ENCODE results near the gene TEF. TPM values are rescaled to one million over a fixed set of nuclear protein-coding genes. Genes with fewer than 3 reads are reported as not detected.

Gene TEF
- total RNA-seq, 2 experiments from 2014 or later = 1.7 to 1.9 TPM

DNA sequence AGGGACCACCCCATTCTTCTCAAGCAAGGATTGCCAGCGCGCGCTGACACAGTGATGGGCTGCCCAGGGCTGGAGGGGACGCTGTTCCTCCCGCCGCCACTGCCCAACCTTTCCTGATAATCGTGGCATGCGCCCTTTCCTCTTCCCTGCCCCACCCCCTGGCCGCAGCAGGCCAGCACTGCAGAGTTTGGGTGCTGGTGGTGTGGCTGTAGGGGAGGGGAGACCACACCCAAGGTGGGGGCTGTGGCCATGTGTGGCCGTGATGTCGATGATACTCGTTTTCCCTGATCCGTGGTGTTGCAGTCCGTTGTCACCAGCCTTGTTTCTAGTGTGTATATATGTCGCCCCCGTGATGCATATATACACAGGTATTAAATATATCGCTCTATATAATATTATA is 22.8 kb upstream of the TEF start:
- CTCF ChIA-PET = no interaction called here

DNA sequence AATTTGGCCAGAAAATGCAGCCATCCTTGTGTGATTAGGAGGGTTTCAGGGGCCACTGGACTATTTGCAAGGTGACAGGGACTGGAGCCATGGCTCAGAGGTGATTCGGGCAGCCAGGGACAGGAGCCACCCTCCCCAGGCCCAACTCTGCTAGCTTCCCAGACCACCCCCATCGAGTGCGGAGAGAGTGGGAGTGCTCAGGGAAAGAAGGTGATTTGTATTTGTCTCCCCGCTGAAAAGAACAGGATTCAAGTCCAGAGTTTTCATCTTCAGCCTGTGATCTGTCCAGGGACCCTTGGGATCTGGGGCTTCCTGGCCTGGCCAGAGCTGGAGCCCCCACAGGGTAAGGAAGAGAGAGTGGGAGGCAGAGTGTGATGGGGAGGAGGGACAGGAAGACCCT is 22.4 kb upstream of the TEF start:
- DNase-seq = no peak
- H3K27ac Mint-ChIP-seq = no peak overlapping the region
- H3K36me3 Mint-ChIP-seq (ENCODE audit: low read depth) = peaks cover 2% of the 10 kb centered on the region
- no peaks in the 10 kb centered on the region for H3K9me3 Mint-ChIP-seq
- intact Hi-C loops (cut with micrococcal nuclease) = no loop called here
- no peak overlapping the region for H3K4me3 Mint-ChIP-seq
- CTCF ChIA-PET = interaction anchor here (0.5 kb wide), 1 partner anchor 41 kb away, joined by 6 read pairs; no protein-coding TSS in a partner anchor
- H3K4me1 Mint-ChIP-seq (ENCODE audit: low read depth) = no peaks in the 10 kb centered on the region
- no peaks in the 10 kb centered on the region for H3K27me3 Mint-ChIP-seq (ENCODE audit: low read depth)

More for the DNA sequence above, 22.8 kb upstream of the TEF start:
- Mint-ChIP-seq H3K27ac (no peak overlapping the region), H3K4me1 (ENCODE audit: low read depth) (no peaks in the 10 kb centered on the region), H3K4me3 (no peak overlapping the region), H3K27me3 (ENCODE audit: low read depth) (no peaks in the 10 kb centered on the region), H3K36me3 (ENCODE audit: low read depth) (peaks cover 2% of the 10 kb centered on the region), H3K9me3 (no peaks in the 10 kb centered on the region)
- DNase-seq = no peak
- intact Hi-C loops (cut with micrococcal nuclease) = no loop called here

DNA sequence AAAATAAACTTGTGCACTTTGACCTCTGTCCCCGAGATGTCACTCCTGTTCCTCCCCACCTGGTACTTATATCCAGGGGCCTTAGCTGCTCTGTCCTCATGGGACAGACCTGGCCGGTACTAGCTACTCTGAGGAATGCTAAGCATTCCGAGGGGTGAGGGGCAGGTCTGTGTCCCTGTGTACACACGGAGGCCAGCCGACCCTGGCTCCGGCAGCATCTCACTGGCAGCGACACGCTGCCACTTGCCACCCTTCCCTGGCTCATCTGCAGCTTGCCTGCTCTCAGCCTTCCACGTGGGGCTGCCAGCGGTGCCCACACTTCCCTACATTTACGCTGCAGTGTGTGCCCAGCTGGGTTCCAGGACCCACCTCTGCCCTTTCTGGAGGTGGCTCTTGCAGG is 21.6 kb upstream of the TEF start:
- no peak for DNase-seq
- intact Hi-C loops (cut with micrococcal nuclease) = no loop called here
- H3K27me3 Mint-ChIP-seq (ENCODE audit: low read depth) = no peaks in the 10 kb centered on the region
- no peaks in the 10 kb centered on the region for H3K36me3 Mint-ChIP-seq (ENCODE audit: low read depth)
- no peaks in the 10 kb centered on the region for H3K9me3 Mint-ChIP-seq
- H3K4me3 Mint-ChIP-seq = no peak overlapping the region
- CTCF ChIA-PET = interaction anchor here (0.5 kb wide), 1 partner anchor 40 kb away, joined by 6 read pairs; no protein-coding TSS in a partner anchor
- H3K27ac Mint-ChIP-seq = no peak overlapping the region
- no peaks in the 10 kb centered on the region for H3K4me1 Mint-ChIP-seq (ENCODE audit: low read depth)

DNA sequence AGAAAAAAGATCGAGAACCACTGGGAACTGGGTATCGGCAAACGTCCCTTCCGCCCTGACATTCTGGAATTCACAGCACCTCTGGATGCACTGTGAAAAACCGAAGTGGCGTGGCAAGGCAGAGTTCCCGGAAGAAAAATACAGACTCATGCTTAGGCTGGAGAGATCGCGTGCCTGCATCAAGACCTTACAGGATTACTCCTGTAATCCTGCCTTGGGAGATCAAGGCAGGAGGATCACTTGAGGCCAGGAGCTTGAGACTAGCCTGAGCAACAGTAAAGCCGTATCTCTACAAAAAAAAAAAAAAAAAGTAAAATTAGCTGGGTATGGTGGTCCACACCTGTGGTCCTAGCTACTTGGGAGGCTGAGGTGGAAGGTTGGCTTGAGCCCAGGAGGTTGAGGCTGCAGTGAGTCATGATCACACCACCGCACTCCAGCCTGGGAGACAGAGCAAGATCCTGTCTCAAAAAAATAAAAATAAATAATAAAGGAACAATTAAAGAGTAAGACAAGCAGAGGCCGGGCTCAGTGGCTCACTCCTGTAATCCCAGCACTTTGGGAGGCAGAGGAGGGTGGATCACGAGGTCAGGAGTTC is 19.9 kb upstream of the TEF start:
- Mint-ChIP-seq H3K36me3 (ENCODE audit: low read depth) (no peaks in the 10 kb centered on the region), H3K4me1 (ENCODE audit: low read depth) (peaks cover 4% of the 10 kb centered on the region), H3K9me3 (no peaks in the 10 kb centered on the region), H3K27me3 (ENCODE audit: low read depth) (peaks cover 2% of the 10 kb centered on the region), H3K27ac (no peak overlapping the region), H3K4me3 (no peak overlapping the region)
- DNase-seq = no peak
- CTCF ChIA-PET = interaction anchor here (0.6 kb wide), 1 partner anchor 1655 kb away, joined by 4 read pairs; no protein-coding TSS in a partner anchor
- intact Hi-C loops (cut with micrococcal nuclease) = no loop called here

DNA sequence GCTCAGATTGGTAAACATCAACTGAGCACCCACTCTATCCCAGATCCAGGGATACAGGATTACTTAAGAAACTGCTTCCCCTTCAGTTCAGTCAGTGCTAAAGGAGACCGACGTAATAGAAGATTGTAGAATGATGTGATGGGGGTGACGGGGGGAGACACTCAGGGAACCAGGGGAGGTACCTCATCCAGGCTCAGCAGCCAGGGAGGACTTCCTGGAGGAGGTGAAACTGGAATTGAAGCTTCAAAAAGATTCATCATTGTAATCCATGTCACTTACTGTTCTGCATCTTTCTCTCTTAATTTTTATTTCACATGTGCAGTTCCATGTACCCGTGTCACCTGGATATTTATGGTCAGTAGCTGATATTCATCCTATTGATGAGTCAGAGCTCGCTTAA is 19.1 kb upstream of the TEF start:
- H3K36me3 Mint-ChIP-seq (ENCODE audit: low read depth) = no peaks in the 10 kb centered on the region
- H3K4me1 Mint-ChIP-seq (ENCODE audit: low read depth) = peaks cover 4% of the 10 kb centered on the region
- DNase-seq = no peak
- H3K27me3 Mint-ChIP-seq (ENCODE audit: low read depth) = peaks cover 2% of the 10 kb centered on the region
- no peak overlapping the region for H3K27ac Mint-ChIP-seq
- CTCF ChIA-PET = interaction anchor here (0.7 kb wide), 1 partner anchor 41 kb away, joined by 4 read pairs; no protein-coding TSS in a partner anchor
- intact Hi-C loops (cut with micrococcal nuclease) = no loop called here
- H3K4me3 Mint-ChIP-seq = no peak overlapping the region
- H3K9me3 Mint-ChIP-seq = no peaks in the 10 kb centered on the region

DNA sequence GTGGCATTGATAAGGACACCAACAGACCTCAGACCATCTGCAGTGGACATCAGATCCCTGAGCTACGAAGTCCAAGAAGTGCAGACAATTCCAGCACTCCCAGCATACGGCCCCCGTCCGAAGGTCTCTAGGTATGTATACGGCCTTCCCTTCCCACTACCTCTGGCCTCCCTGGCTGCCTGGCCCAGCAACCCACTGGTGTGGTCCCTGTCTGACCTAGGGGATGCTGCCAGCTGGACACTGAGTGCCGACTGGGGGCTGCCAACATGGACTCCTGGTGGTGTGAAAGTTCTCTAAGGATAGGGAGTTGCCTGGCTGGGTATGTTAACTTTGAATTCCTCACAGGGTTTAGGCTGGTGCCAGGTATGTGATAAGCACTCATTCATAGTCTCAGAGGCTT is 17.5 kb upstream of the TEF start:
- Mint-ChIP-seq H3K27me3 (ENCODE audit: low read depth) (peaks cover 2% of the 10 kb centered on the region), H3K4me1 (ENCODE audit: low read depth) (peaks cover 6% of the 10 kb centered on the region), H3K4me3 (no peak overlapping the region), H3K9me3 (no peaks in the 10 kb centered on the region), H3K27ac (no peak overlapping the region), H3K36me3 (ENCODE audit: low read depth) (no peaks in the 10 kb centered on the region)
- no peak for DNase-seq
- intact Hi-C loops (cut with micrococcal nuclease) = no loop called here
- CTCF ChIA-PET = no interaction called here

DNA sequence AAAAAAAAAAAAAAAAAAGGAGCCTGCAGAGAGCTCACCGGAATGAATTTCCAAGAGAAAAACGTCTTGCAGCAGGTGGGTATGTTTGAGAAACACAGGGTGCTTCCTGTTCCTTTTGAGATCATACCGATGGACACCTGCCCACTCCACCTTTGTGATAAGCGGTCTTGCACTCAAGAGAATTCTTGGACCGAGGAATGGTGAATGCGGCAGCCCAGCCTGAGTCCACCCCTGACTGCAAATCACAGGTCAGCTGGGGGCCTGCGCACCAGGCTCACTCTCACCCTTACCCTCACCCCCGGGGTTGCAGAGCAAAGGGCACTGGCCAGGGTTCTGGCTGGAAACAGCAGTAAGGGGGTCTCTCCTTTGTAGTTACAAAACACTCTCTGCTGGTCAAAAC is 16.8 kb upstream of the TEF start:
- CTCF ChIA-PET = no interaction called here
- Mint-ChIP-seq H3K4me3 (no peak overlapping the region), H3K36me3 (ENCODE audit: low read depth) (no peaks in the 10 kb centered on the region), H3K27me3 (ENCODE audit: low read depth) (peaks cover 2% of the 10 kb centered on the region), H3K9me3 (no peaks in the 10 kb centered on the region), H3K4me1 (ENCODE audit: low read depth) (peaks cover 6% of the 10 kb centered on the region), H3K27ac (no peak overlapping the region)
- intact Hi-C loops (cut with micrococcal nuclease) = no loop called here
- DNase-seq = no peak

DNA sequence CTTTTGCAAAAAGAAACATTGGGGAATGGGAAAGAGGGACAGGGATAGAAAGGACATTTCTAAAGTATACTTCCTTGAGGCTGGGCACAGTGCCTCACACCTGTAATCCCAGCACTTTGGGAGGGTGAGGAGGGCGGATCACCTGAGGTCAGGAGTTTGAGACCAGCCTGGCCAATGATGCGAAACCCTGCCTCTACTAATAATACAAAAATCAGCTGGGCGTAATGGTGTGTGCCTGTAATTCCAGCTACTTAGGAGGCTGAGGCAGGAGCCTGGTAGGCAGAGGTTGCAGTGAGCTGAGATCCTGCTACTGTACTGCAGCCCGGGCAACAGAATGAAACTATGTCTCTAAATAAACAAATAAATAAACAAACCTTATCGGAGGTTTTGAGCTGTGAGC is 16.3 kb upstream of the TEF start:
- H3K9me3 Mint-ChIP-seq = no peaks in the 10 kb centered on the region
- H3K36me3 Mint-ChIP-seq (ENCODE audit: low read depth) = no peaks in the 10 kb centered on the region
- H3K27me3 Mint-ChIP-seq (ENCODE audit: low read depth) = peaks cover 2% of the 10 kb centered on the region
- CTCF ChIA-PET = interaction anchor here (0.6 to 0.9 kb wide), 2 partner anchors 37 to 407 kb away, joined by 3 read pairs; no protein-coding TSS in a partner anchor
- peaks cover 6% of the 10 kb centered on the region for H3K4me1 Mint-ChIP-seq (ENCODE audit: low read depth)
- intact Hi-C loops (cut with micrococcal nuclease) = no loop called here
- H3K4me3 Mint-ChIP-seq = no peak overlapping the region
- H3K27ac Mint-ChIP-seq = no peak overlapping the region
- DNase-seq = no peak

DNA sequence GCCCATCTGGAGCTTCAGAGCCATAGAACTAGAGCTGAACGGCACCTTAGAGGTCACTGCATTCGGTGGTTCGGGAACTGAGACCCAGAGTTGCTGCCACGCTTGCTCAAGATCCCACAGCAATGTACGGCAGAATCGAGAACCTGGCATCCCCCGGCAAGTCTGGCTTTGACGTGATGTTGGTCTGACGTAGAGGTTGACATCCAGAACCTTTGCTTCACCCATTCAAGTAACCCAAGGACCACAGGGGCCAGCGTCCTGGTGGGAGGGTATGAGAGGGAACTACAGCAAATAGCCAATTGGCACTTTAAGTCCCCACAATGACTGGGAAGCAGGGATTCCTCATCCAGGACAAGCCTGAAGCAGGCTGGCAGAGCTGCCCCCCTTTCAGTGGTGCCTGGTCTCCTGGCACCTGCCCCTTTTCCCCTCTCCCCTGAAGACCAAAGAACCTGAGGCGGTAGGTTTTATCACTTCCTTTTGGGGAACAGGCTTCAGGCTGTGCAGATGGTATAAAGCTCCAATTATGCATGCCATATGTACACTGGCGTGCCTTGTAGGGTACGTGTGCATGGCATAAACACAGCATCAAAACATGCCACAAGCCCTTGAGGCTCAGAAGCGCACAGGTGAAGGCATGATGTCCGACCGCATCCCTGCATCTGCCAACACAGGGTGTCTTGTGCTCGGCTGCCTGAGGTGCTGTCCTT is 15.3 kb upstream of the TEF start:
- Mint-ChIP-seq H3K36me3 (ENCODE audit: low read depth) (no peaks in the 10 kb centered on the region), H3K27me3 (ENCODE audit: low read depth) (peaks cover 2% of the 10 kb centered on the region), H3K9me3 (no peaks in the 10 kb centered on the region), H3K4me3 (no peak overlapping the region), H3K4me1 (ENCODE audit: low read depth) (peaks cover 6% of the 10 kb centered on the region), H3K27ac (no peak overlapping the region)
- CTCF ChIA-PET = interaction anchor here (0.9 to 1.0 kb wide), 2 partner anchors 36 to 51 kb away, joined by 3 to 4 read pairs; no protein-coding TSS in a partner anchor
- no peak for DNase-seq
- intact Hi-C loops (cut with micrococcal nuclease) = no loop called here

DNA sequence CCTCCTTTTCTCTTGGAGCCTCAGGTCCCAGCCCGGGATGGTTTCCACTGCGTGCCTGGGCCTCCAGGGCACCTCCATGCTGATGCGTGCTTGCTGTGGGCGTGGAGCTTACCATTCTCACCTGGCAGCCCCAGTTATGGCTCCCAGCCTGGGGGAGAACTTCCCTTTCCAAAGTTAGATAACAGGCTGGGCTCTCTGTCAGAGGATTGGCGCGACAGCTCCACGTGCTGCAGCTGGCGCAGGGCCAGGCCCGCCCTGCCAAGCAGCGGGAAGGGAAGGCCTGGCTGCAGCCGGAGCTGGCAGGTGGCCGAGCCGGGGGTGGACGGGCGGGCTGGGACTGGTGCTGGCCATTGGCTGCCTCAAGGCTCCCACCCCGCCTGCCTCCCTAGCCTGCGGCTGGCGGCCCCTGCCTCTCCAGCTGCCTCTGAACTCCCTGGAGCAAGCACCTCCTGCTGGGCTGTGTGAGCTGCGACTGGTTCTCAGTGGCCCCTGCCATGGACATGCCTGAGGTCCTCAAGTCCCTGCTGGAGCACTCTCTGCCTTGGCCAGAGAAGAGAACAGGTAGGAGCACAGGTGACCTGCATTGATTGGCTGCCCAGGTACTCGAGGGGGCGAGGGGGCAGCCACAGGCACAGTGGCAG is 14.6 kb upstream of the TEF start:
- H3K9me3 Mint-ChIP-seq = no peaks in the 10 kb centered on the region
- CTCF ChIA-PET = no interaction called here
- H3K36me3 Mint-ChIP-seq (ENCODE audit: low read depth) = no peaks in the 10 kb centered on the region
- H3K4me1 Mint-ChIP-seq (ENCODE audit: low read depth) = peaks cover 6% of the 10 kb centered on the region
- H3K27ac Mint-ChIP-seq = no peak overlapping the region
- intact Hi-C loops (cut with micrococcal nuclease) = no loop called here
- peaks cover 2% of the 10 kb centered on the region for H3K27me3 Mint-ChIP-seq (ENCODE audit: low read depth)
- H3K4me3 Mint-ChIP-seq = no peak overlapping the region
- DNase-seq = peak; percentile 25

DNA sequence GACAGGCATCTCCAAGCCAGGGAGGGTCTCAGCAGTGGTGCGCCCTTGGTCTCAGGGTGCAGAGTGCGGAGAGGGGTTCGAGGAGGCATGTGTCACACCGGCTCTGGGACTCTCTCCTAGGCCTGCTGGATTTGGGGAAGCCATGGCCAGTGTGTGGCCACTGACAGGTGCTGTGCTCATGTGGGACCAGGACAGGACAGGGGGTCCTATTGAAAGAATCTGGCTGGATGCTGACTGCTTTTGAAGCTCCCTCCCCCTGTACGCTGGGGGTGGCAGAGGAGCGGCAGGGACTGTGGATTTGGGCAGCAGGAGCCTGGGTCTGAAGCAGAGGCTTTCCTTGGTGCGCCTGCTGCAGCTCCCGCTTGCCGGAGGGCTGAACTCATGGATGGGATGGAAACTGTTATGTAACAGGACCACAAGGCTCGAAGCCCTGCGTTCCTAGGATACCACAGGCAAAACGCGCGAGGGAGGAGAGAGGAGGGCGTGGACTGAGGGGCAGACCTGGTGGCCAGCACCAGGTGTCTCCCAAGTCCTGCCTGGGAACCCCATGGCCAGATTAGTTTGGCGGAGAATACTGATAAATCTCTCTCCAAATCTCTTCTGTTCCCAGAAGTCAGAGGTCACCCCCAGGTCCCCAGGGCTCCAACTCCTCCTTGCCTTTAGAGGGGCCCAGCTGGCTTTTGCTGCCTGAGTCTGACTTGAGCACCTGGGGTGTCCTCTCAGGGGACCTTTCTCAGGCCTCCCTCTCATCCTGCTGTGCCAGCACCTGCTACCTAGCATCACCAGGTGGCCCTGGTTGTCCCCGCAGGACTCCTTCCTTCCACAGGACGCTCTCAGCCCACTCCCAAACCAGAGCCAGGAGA is 13.8 kb upstream of the TEF start:
- Mint-ChIP-seq H3K27me3 (ENCODE audit: low read depth) (peaks cover 2% of the 10 kb centered on the region), H3K36me3 (ENCODE audit: low read depth) (no peaks in the 10 kb centered on the region), H3K9me3 (no peaks in the 10 kb centered on the region), H3K4me3 (no peak overlapping the region), H3K27ac (no peak overlapping the region), H3K4me1 (ENCODE audit: low read depth) (peaks cover 6% of the 10 kb centered on the region)
- intact Hi-C loops (cut with micrococcal nuclease) = no loop called here
- no peak for DNase-seq
- CTCF ChIA-PET = no interaction called here

All from activated naive CD4-positive, alpha-beta T cell treated with anti-CD3 and anti-CD28 coated beads for 36 hours (primary cell).